Measurements from ENCODE around the gene MYOM1. TPM values are rescaled to one million over a fixed set of nuclear protein-coding genes. Genes with fewer than 3 reads are reported as not detected.
A peak's percentile ranks its signal among the peaks of the same experiment; 100 is the strongest.

MYOM1 gene
- total and polyA plus RNA-seq, 2 experiments from 2014 or later, result 1.1 to 1.8 TPM

- Histone ChIP-seq H2AFZ (no peak overlapping the region), H3K79me2 (no peaks in the 10 kb centered on the region), H3K9me3 (ENCODE audit: low read depth) (no peaks in the 10 kb centered on the region), H3K9me2 (replicated peaks; ENCODE audit: insufficient read depth) (no peaks in the 10 kb centered on the region), H3K4me1 (ENCODE audit: insufficient read depth) (peaks cover 14% of the 10 kb centered on the region), H3K36me3 (replicated peaks; ENCODE audit: insufficient read depth, low read depth) (no peaks in the 10 kb centered on the region), H3K4me3 (no peak overlapping the region), H4K20me1 (ENCODE audit: insufficient read depth, poor library complexity, severe bottlenecking) (no peaks in the 10 kb centered on the region), H3K27ac (peak overlapping the region; percentile 46), H3K4me2 (no peak overlapping the region), H3K27me3 (no peaks in the 10 kb centered on the region)
- no peak for TF ChIP-seq EZH2phosphoT487 (IDR thresholded peaks at IDR 0.05; ENCODE audit: low read depth, severe bottlenecking, unreplicated experiment)
- TF ChIP-seq, protein P1, sequence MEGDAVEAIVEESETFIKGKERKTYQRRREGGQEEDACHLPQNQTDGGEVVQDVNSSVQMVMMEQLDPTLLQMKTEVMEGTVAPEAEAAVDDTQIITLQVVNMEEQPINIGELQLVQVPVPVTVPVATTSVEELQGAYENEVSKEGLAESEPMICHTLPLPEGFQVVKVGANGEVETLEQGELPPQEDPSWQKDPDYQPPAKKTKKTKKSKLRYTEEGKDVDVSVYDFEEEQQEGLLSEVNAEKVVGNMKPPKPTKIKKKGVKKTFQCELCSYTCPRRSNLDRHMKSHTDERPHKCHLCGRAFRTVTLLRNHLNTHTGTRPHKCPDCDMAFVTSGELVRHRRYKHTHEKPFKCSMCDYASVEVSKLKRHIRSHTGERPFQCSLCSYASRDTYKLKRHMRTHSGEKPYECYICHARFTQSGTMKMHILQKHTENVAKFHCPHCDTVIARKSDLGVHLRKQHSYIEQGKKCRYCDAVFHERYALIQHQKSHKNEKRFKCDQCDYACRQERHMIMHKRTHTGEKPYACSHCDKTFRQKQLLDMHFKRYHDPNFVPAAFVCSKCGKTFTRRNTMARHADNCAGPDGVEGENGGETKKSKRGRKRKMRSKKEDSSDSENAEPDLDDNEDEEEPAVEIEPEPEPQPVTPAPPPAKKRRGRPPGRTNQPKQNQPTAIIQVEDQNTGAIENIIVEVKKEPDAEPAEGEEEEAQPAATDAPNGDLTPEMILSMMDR (IDR thresholded peaks at IDR 0.05; ENCODE audit: poor library complexity), result no peak
- no peak for TF ChIP-seq EZH2 (IDR thresholded peaks at IDR 0.05; ENCODE audit: borderline replicate concordance)
- DNase-seq (ENCODE audit: low spot score), result no peak
- 85% methylated on average over 5 of the region's 5 CpGs for WGBS (ENCODE audit: low lambda C conversion rate, missing lambda C conversion rate)
Observed at GRCh38 chr18:3069671-3070433, 149.9 kb downstream of the MYOM1 start.

GRCh38 chr18:3067722-3068121, 152.0 kb downstream of the MYOM1 start:
- DNase-seq (ENCODE audit: low spot score), result no peak
- peaks cover 1% of the 10 kb centered on the region for H3K4me1 ChIP-seq (ENCODE audit: insufficient read depth)
- no peak overlapping the region for H2AFZ ChIP-seq
- H3K27me3 ChIP-seq, result no peaks in the 10 kb centered on the region
- H3K27ac ChIP-seq, result no peak overlapping the region
- no peaks in the 10 kb centered on the region for H3K36me3 ChIP-seq (replicated peaks; ENCODE audit: insufficient read depth, low read depth)
- H4K20me1 ChIP-seq (ENCODE audit: insufficient read depth, poor library complexity, severe bottlenecking), result no peaks in the 10 kb centered on the region
- no peak overlapping the region for H3K4me3 ChIP-seq
- H3K4me2 ChIP-seq, result no peak overlapping the region
- H3K9me3 ChIP-seq (ENCODE audit: low read depth), result no peaks in the 10 kb centered on the region
- WGBS (ENCODE audit: low lambda C conversion rate, missing lambda C conversion rate), result 70% methylated on average over 5 of the region's 5 CpGs
- no peaks in the 10 kb centered on the region for H3K79me2 ChIP-seq
- TF ChIP-seq EZH2phosphoT487 (IDR thresholded peaks at IDR 0.05; ENCODE audit: low read depth, severe bottlenecking, unreplicated experiment), result no peak
- no peak for TF ChIP-seq EZH2 (IDR thresholded peaks at IDR 0.05; ENCODE audit: borderline replicate concordance)
- TF ChIP-seq, protein P1 (IDR thresholded peaks at IDR 0.05; ENCODE audit: poor library complexity), result no peak
- no peaks in the 10 kb centered on the region for H3K9me2 ChIP-seq (replicated peaks; ENCODE audit: insufficient read depth)

- WGBS (ENCODE audit: low lambda C conversion rate, missing lambda C conversion rate), result 90% methylated on average over 25 of the region's 25 CpGs
- no peaks in the 10 kb centered on the region for H4K20me1 ChIP-seq (ENCODE audit: insufficient read depth, poor library complexity, severe bottlenecking)
- no peak for DNase-seq (ENCODE audit: low spot score)
- no peaks in the 10 kb centered on the region for H3K27me3 ChIP-seq
- no peaks in the 10 kb centered on the region for H3K79me2 ChIP-seq
- no peak overlapping the region for H3K27ac ChIP-seq
- peaks cover 6% of the 10 kb centered on the region for H3K4me1 ChIP-seq (ENCODE audit: insufficient read depth)
- H2AFZ ChIP-seq, result no peak overlapping the region
- H3K9me3 ChIP-seq (ENCODE audit: low read depth), result no peaks in the 10 kb centered on the region
- TF ChIP-seq EZH2phosphoT487 (IDR thresholded peaks at IDR 0.05; ENCODE audit: low read depth, severe bottlenecking, unreplicated experiment) (no peak), EZH2 (IDR thresholded peaks at IDR 0.05; ENCODE audit: borderline replicate concordance) (no peak)
- TF ChIP-seq, protein P1 (IDR thresholded peaks at IDR 0.05; ENCODE audit: poor library complexity), result no peak
- H3K4me2 ChIP-seq, result no peak overlapping the region
- no peaks in the 10 kb centered on the region for H3K9me2 ChIP-seq (replicated peaks; ENCODE audit: insufficient read depth)
- no peaks in the 10 kb centered on the region for H3K36me3 ChIP-seq (replicated peaks; ENCODE audit: insufficient read depth, low read depth)
- no peak overlapping the region for H3K4me3 ChIP-seq
Observed at GRCh38 chr18:3067165-3067661, 152.6 kb downstream of the MYOM1 start.

All from hepatocyte (in vitro differentiated cells).